Left ventricle myocardium inferior (tissue), 1 donor: Measurements from ENCODE around the gene PKD1L1. TPM values are rescaled to one million over a fixed set of nuclear protein-coding genes. Genes with fewer than 3 reads are reported as not detected.

Experiments used
- DNase-seq: peaks from one replicate; pipeline ENCODE4 v3.0.0-alpha.2; 2020
- H3K27ac ChIP-seq: fragments of 200-600 bp; replicated peaks from 2 replicates; pipeline ENCODE4 v1.8.0; 2021
- H3K27me3 ChIP-seq: fragments of 200-600 bp; 2 replicates; pipeline ENCODE4 v1.8.0; 2021; ENCODE audit warnings: low read depth
- H3K36me3 ChIP-seq: fragments of 200-600 bp; 2 replicates; pipeline ENCODE4 v1.8.0; 2021
- H3K4me1 ChIP-seq: fragments of 200-600 bp; 2 replicates; pipeline ENCODE4 v1.8.0; 2021
- H3K4me3 ChIP-seq: fragments of 200-600 bp; 2 replicates; pipeline ENCODE4 v1.8.0; 2021; ENCODE audit warnings: mild to moderate bottlenecking, moderate library complexity
- H3K9me3 ChIP-seq: fragments of 200-600 bp; replicated peaks from 2 replicates; pipeline ENCODE4 v1.8.0; 2021
- CTCF ChIP-seq: fragments of 200-600 bp; IDR thresholded peaks from 2 replicates; pipeline ENCODE4 v1.8.0; 2021; ENCODE audit warnings: antibody characterized with exemption, mild to moderate bottlenecking, borderline replicate concordance
- intact Hi-C: fragments of 100-400 bp; cut with micrococcal nuclease; formaldehyde crosslinking; loops from one replicate; pipeline ENCODE4 v1.11.0; 2022
- total RNA-seq: library from RNA; stranded (reverse); fragmentation: NEBNext Ultra II Directional; extraction: Animal tissue kit (Norgen Biotek cat#: 25700); gene quantifications from one replicate; pipeline ENCODE4 v1.2.1, GENCODE V29; 2021
- donor health status: DM: no; HTN: yes; CAD: no; lungs with severe emphysema.

Gene PKD1L1
- total RNA-seq, 1 donor from 2014 or later: 1.5 TPM

- Histone ChIP-seq H3K4me1 (no peaks in the 10 kb centered on the region), H3K9me3 (no peaks in the 10 kb centered on the region), H3K27ac (no peak overlapping the region), H3K4me3 (no peak overlapping the region), H3K36me3 (no peaks in the 10 kb centered on the region), H3K27me3 (no peaks in the 10 kb centered on the region)
- no peak for TF ChIP-seq CTCF
- no peak for DNase-seq
- intact Hi-C loops: no loop called here
Observed at GRCh38 chr7:47726047-47726726, 222.1 kb downstream of the PKD1L1 start.

- Histone ChIP-seq H3K4me3 (no peak overlapping the region), H3K36me3 (no peaks in the 10 kb centered on the region), H3K27ac (no peak overlapping the region), H3K4me1 (peaks cover 9% of the 10 kb centered on the region), H3K27me3 (no peaks in the 10 kb centered on the region), H3K9me3 (no peaks in the 10 kb centered on the region)
- DNase-seq: no peak
- no peak for TF ChIP-seq CTCF
- intact Hi-C loops: no loop called here
Observed at GRCh38 chr7:47725031-47725780, 223.1 kb downstream of the PKD1L1 start.

Other genes with a start within 250 kb of the PKD1L1 start
- 26.4 TPM for gene HUS1, start 31.1 kb upstream of the PKD1L1 start, total RNA-seq
- not detected for gene SUN3, start 80.6 kb upstream of the PKD1L1 start, total RNA-seq
- not detected for gene C7orf57, start 87.1 kb upstream of the PKD1L1 start, total RNA-seq
- gene UPP1, start 140.8 kb upstream of the PKD1L1 start, total RNA-seq: 19.8 TPM
- gene ABCA13, start 223.0 kb upstream of the PKD1L1 start, total RNA-seq: not detected